ENCODE measurements around the gene SCUBE1. TPM values are rescaled to one million over a fixed set of nuclear protein-coding genes. Genes with fewer than 3 reads are reported as not detected.

Gene SCUBE1
- total and polyA plus RNA-seq, 2 donors (not counting 3 experiments of a cell fraction or from before 2014, with no cell fraction given) = 0.07 TPM; not detected in 1

- no TSS peak for BruUV-seq (replicated peaks)
- Histone ChIP-seq H3K27me3 (ENCODE audit: control insufficient read depth in 2 of 2, insufficient read depth in 2 of 2, low read length in 2 of 2) (no peaks in the 10 kb centered on the region), H4K20me1 (replicated peaks; ENCODE audit: control insufficient read depth, extremely low read depth, insufficient read depth, low read length) (no peaks in the 10 kb centered on the region), H3K9me3 (replicated peaks; ENCODE audit: control insufficient read depth, insufficient read depth, low read length) (no peaks in the 10 kb centered on the region), H3K4me2 (ENCODE audit: insufficient read depth, low read length) (no peak overlapping the region), H2AFZ (ENCODE audit: low read depth, low read length) (no peak overlapping the region), H3K79me2 (ENCODE audit: control insufficient read depth, insufficient read depth, low read length) (no peaks in the 10 kb centered on the region), H3K9ac (replicated peaks; ENCODE audit: extremely low read depth, insufficient read depth, low read length) (no peak overlapping the region), H3K27ac (ENCODE audit: insufficient read depth, low read depth, low read length) (no peak overlapping the region), H3K4me1 (ENCODE audit: control insufficient read depth, extremely low read depth, insufficient read depth, low read length) (peaks cover 4% of the 10 kb centered on the region), H3K9me1 (replicated peaks; ENCODE audit: control insufficient read depth, extremely low read depth, insufficient read depth, low read length) (no peaks in the 10 kb centered on the region), H3K36me3 (ENCODE audit: control insufficient read depth in 2 of 2, extremely low read depth in 1 of 2, insufficient read depth in 2 of 2, low read length in 2 of 2) (no peaks in the 10 kb centered on the region), H3K4me3 (replicated peaks in 1 of 3; ENCODE audit: insufficient read depth in 1 of 3, low read depth in 1 of 3, low read length in 3 of 3) (no peak overlapping the region)
- dilution Hi-C loops (cut with MboI; ENCODE audit: extremely low pct_ligation_motif_present, low sequenced_read_pairs) (no loop called here), intact Hi-C loops (cut with micrococcal nuclease) (loop anchor here (1.0 kb wide), 1 partner anchor 38 kb away; no protein-coding TSS in a partner anchor)
- CTCF ChIA-PET = interaction anchor here (1.1 to 11.5 kb wide), 7 partner anchors 10 to 116 kb away, joined by 3 to 334 read pairs (median 3); partner anchors contain the start of gene SCUBE1
- POLR2A ChIA-PET = no interaction called here
- FAIRE-seq (no peak), DNase-seq (ENCODE audit: low read depth, low spot score) (no peak)
- TF ChIP-seq FOS (IDR thresholded peaks at IDR 0.05; ENCODE audit: borderline replicate concordance, insufficient read depth, low read length) (no peak), JUN (IDR thresholded peaks at IDR 0.05; ENCODE audit: borderline replicate concordance, insufficient read depth, insufficient read length, low read depth) (no peak), MAX (IDR thresholded peaks at IDR 0.05; ENCODE audit: insufficient read depth, insufficient read length) (no peak), GATA2 (IDR thresholded peaks at IDR 0.05; ENCODE audit: insufficient read depth, insufficient read length, low read depth, low read length) (no peak), EZH2 (IDR thresholded peaks at IDR 0.05; ENCODE audit: borderline replicate concordance, low read depth, low read length, severe bottlenecking) (no peak), MYC (IDR thresholded peaks at IDR 0.05; ENCODE audit: low read depth, low read length) (no peak), POLR2AphosphoS5 (IDR thresholded peaks at IDR 0.05; ENCODE audit: insufficient read depth, low read depth, low read length) (no peak), POLR2A (IDR thresholded peaks at IDR 0.05; ENCODE audit: low read depth, low read length) (no peak)
- TF ChIP-seq, protein P1, sequence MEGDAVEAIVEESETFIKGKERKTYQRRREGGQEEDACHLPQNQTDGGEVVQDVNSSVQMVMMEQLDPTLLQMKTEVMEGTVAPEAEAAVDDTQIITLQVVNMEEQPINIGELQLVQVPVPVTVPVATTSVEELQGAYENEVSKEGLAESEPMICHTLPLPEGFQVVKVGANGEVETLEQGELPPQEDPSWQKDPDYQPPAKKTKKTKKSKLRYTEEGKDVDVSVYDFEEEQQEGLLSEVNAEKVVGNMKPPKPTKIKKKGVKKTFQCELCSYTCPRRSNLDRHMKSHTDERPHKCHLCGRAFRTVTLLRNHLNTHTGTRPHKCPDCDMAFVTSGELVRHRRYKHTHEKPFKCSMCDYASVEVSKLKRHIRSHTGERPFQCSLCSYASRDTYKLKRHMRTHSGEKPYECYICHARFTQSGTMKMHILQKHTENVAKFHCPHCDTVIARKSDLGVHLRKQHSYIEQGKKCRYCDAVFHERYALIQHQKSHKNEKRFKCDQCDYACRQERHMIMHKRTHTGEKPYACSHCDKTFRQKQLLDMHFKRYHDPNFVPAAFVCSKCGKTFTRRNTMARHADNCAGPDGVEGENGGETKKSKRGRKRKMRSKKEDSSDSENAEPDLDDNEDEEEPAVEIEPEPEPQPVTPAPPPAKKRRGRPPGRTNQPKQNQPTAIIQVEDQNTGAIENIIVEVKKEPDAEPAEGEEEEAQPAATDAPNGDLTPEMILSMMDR (IDR thresholded peaks at IDR 0.05; ENCODE audit: extremely low read depth in 1 of 2, insufficient read depth in 1 of 2, low read depth in 1 of 2, low read length in 2 of 2) = no peak
These were observed 73.5 kb downstream of the SCUBE1 start for GRCh38 chr22:43269646-43270045.

All from endothelial cell of umbilical vein (primary cell).